Measurements from ENCODE around the gene EPS15.

EPS15 gene

DNA sequence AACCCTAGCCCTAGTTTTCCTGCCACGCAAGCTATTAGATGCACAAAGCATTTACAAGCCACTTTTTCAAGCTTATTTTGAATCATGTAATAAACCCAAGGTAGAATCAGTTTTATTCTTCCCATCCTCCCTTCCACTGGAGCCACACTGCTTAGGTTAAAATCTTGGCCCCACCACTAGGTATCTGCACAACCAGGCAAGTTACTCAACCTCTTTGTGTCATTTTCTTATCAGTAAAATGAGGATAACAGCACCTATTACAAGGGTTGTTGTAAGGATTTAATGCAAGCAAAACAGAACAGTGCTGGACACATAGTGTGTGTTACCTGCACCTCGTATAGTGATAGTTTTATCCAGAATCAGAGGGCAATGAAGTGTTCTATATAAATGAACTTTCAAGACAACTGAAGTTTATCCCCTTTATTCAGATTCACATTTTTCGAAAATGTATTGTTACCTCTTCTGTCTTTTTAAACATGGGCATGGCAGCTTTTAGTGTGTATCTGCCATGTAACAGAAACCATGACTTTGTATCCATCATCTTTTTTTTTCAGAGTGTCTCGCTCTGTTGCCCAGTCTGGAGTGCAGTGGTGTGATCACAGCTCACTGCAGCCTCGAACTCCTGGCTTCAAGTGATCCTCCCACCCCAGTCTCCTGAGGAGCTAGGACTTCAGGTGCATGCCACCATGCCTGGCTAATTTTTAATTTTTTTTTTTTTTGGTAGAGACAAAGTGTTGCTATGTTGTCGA, 171.5 kb downstream of the EPS15 start:
- TF ChIP-seq, protein P1, sequence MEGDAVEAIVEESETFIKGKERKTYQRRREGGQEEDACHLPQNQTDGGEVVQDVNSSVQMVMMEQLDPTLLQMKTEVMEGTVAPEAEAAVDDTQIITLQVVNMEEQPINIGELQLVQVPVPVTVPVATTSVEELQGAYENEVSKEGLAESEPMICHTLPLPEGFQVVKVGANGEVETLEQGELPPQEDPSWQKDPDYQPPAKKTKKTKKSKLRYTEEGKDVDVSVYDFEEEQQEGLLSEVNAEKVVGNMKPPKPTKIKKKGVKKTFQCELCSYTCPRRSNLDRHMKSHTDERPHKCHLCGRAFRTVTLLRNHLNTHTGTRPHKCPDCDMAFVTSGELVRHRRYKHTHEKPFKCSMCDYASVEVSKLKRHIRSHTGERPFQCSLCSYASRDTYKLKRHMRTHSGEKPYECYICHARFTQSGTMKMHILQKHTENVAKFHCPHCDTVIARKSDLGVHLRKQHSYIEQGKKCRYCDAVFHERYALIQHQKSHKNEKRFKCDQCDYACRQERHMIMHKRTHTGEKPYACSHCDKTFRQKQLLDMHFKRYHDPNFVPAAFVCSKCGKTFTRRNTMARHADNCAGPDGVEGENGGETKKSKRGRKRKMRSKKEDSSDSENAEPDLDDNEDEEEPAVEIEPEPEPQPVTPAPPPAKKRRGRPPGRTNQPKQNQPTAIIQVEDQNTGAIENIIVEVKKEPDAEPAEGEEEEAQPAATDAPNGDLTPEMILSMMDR (IDR thresholded peaks at IDR 0.05; ENCODE audit: insufficient read depth, missing control alignments): no peak
- FAIRE-seq: no peak
- no peak for DNase-seq (ENCODE audit: insufficient read length, low spot score)

DNA sequence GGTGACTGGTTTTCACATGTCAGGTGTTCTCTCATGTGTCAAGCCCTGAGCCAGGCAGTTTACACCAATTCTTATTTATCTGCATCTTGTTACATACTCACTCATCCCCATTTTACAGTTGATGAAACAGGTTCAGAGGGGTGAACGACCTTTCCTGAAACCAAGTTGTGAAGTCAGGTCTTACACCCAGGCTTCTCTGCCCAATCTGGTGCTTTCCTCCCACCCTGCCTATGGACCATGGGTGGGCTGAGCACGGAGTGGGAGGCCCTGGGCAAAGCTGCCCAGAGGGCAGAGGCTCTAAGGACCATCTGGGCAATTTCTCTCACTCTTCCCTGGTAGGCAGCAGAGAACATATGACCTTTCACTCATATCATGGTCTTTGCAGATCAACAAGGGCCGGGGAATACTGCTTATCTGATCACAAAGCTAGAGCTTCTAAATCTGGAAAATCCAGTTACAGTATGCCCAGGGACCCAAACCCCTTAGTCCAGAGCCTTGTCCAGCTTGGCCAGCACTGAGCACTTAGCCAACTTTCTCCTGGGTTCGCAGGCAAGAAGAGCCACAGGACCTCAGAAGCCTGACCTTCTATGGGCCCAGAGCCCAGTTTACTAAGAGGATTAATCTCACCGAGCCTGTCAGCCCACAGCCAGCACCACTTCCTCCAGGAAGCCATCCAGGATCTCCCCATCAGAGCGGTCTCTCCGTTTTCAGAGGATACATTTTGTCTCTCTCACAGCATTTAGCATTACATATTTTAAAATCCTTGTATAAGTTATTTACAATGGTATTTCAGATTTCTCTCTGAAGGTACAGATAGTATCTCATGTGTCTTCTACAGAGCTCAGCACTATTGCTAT, 172.8 kb downstream of the EPS15 start:
- no peak for FAIRE-seq

DNA sequence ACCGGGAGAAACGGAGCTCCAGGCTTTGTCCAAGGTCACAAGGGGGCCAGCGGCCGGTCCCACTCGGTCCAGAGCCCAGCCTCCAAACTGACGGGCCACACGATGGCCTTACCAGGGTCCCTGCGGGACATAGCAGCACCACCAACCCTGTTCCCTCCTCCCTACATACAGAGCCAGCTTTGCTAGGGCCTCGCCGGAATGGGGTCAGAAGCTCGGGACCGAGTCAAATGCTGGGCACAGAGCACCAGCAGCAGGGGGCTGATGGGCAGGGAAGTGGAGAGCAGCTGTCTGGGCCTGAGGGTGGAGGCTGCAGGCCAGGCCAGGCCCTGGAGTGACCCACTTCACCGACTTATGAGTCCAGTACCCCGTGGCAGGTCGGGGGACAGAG, 173.8 kb downstream of the EPS15 start:
- TF ChIP-seq, protein P1 (IDR thresholded peaks at IDR 0.05; ENCODE audit: insufficient read depth, missing control alignments): no peak
- FAIRE-seq: no peak

More for the DNA sequence above, 172.8 kb downstream of the EPS15 start:
- DNase-seq (ENCODE audit: insufficient read length, low spot score): no peak
- TF ChIP-seq, protein P1 (IDR thresholded peaks at IDR 0.05; ENCODE audit: insufficient read depth, missing control alignments): no peak

DNA sequence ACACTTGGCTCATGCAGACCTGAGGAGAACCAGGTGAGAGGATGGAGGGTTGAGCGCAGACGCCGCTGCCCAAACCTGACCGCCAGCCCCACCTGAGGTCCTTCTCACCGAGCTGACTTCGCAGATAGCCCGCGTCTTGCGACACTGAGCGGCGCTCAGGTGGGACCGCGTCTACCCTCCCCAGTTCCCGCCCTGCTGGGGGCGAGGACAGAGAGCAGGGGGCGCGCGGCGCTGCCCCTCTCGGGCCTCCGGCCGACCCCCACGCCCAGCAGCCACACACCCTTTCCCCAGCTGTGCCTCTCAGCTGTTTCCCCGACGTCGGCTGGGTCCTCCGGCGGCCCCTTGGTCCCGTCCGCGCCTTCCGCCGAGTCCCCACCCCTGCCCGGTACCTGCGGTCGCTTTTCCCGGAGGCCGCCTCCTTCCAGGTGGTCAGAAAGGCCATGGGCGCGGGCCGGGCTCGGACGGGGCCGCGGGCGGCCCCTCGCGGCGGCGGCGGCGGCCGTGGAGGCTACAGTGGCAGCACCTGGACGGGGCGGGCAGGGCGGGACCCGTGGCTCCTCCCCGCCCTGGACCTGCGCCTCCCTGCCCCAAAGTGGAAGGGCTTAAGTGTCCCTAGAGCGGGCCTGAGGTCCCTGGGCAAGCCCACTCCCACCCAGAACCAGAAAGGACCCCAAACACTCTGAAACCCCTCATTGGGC, 174.3 kb downstream of the EPS15 start:
- TF ChIP-seq, protein P1 (IDR thresholded peaks at IDR 0.05; ENCODE audit: insufficient read depth, missing control alignments): no peak
- FAIRE-seq: no peak
- DNase-seq (ENCODE audit: insufficient read length, low spot score): no peak

More for the DNA sequence above, 173.8 kb downstream of the EPS15 start:
- DNase-seq (ENCODE audit: insufficient read length, low spot score): no peak

DNA sequence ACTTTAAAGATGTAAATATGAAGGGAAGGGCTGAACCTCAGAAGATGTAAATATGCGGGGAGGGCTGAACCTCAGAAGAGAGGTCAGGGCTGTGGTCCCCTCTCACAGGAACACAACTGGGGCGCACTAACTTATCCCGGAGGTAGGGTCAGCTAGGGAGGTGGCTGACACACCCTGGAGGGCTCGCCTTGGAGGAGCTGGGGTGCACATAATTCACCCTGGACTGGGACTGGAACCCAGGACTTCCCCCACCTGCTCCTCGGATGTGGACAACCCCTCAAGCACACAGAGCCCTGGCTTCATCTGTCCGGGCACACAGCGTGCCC, 174.8 kb downstream of the EPS15 start:
- DNase-seq (ENCODE audit: insufficient read length, low spot score): no peak
- TF ChIP-seq, protein P1 (IDR thresholded peaks at IDR 0.05; ENCODE audit: insufficient read depth, missing control alignments): no peak
- FAIRE-seq: no peak

DNA sequence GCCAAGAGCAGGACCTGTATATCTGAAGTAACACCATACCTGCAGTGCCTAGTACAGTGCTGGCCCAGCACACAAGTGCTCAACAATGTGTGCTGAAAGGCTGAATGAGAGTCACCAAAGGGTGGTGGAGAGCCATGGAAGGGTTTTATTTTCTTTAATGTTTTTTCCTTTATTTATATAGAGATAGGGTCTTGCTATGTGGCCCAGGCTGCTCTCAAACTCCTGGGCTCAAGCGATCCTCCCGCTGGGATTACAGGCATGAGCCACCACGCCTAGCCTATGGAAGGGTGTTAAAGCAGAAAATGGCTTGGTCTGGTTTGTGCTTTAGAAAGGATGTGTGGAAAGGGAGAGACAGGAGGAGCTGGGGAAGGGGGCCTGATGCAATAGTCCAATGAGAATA, 175.4 kb downstream of the EPS15 start:
- no peak for DNase-seq (ENCODE audit: insufficient read length, low spot score)
- no peak for FAIRE-seq
- TF ChIP-seq, protein P1 (IDR thresholded peaks at IDR 0.05; ENCODE audit: insufficient read depth, missing control alignments): no peak
